ENCODE data around the gene SH3GL3.

DNA sequence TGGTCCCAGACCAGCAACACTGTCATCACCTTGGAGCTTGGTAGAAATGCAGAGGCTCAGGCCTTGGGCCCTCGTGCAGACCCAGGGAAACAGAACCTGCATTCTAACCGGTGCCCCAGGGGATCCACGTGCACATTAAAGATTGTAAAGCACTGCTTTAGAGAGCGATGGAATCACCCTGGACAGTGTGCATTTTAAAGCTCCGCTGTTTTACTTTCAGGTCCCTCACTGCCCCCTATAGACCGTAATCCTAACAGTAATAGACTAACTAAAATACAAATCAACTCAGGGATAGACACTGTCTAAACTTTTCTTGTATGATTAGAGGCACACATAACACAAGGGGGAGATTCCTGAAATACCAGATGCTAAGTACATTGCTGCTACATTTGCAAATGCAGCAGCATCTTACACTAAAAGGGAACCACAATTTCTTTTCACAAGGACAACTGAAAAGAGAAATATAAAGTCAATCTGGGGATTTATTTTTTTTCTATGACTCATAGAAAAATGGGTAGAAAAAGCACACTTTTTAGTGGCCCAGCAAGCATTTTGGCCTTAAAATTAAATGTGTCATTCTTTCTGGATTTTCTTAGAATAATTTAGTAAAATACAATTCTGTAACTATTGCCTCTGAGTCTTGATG, 10.5 kb upstream of the SH3GL3 start:
- peak; percentile 68 for TF ChIP-seq CTCF (conservative IDR thresholded peaks at IDR 0.05; ENCODE audit: low read length)
- no peak for TF ChIP-seq EZH2phosphoT487 (IDR thresholded peaks at IDR 0.05; ENCODE audit: borderline replicate concordance, low read depth, low read length)

All from OCI-LY7 (cell line).